Measurements from ENCODE around the gene MFF.
"Not testable (repeated sequence)": the region's sequence is repeated elsewhere in the genome, so short reads cannot be mapped to it uniquely, and the experiment has no call there.

MFF gene

GRCh38 chr2:227337442-227337841, 12.4 kb downstream of the MFF start:
- no peak for DNase-seq

GRCh38 chr2:227339098-227339599, 14.1 kb downstream of the MFF start:
- DNase-seq: no peak

- no peak for DNase-seq
Observed at GRCh38 chr2:227340106-227340505, 15.1 kb downstream of the MFF start.

- DNase-seq: no peak
Observed at GRCh38 chr2:227341553-227341952, 16.5 kb downstream of the MFF start.

- DNase-seq: no peak
Observed at GRCh38 chr2:227344231-227344630, 19.2 kb downstream of the MFF start.

- no peak for DNase-seq
Observed at GRCh38 chr2:227347117-227347516, 22.1 kb downstream of the MFF start.

- no peak for DNase-seq
Observed at GRCh38 chr2:227348324-227348723, 23.3 kb downstream of the MFF start.

- DNase-seq: no peak
Observed at GRCh38 chr2:227349989-227350612, 25.1 kb downstream of the MFF start.

GRCh38 chr2:227351639-227352038, 26.6 kb downstream of the MFF start:
- no peak for DNase-seq

- DNase-seq: no peak
Observed at GRCh38 chr2:227360351-227360750, 35.3 kb downstream of the MFF start.

GRCh38 chr2:227363756-227364155, 38.7 kb downstream of the MFF start:
- DNase-seq: no peak

GRCh38 chr2:227364585-227365263, 39.7 kb downstream of the MFF start:
- not testable (repeated sequence) for DNase-seq

GRCh38 chr2:227365833-227366232, 40.8 kb downstream of the MFF start:
- no peak for DNase-seq

GRCh38 chr2:227366769-227367426, 41.8 kb downstream of the MFF start:
- no peak for DNase-seq

GRCh38 chr2:227367427-227367795, 42.4 kb downstream of the MFF start:
- DNase-seq: no peak

GRCh38 chr2:227368574-227368973, 43.5 kb downstream of the MFF start:
- DNase-seq: no peak

GRCh38 chr2:227370092-227370491, 45.0 kb downstream of the MFF start:
- DNase-seq: no peak

- DNase-seq: no peak
Observed at GRCh38 chr2:227370791-227371312, 45.8 kb downstream of the MFF start.

- DNase-seq: no peak
Observed at GRCh38 chr2:227373389-227373788, 48.3 kb downstream of the MFF start.

GRCh38 chr2:227374158-227374557, 49.1 kb downstream of the MFF start:
- no peak for DNase-seq

GRCh38 chr2:227376656-227377396, 51.8 kb downstream of the MFF start:
- DNase-seq: no peak

GRCh38 chr2:227377467-227378351, 52.7 kb downstream of the MFF start:
- no peak for DNase-seq
